PC-9 (cell line): ENCODE data around the gene KY.

Source experiments
- CTCF ChIP-seq: fragments of 200-600 bp; sonication (generic); conservative IDR thresholded peaks from 2 replicates; pipeline ENCODE4 v1.6.1; 2017; ENCODE audit warnings: mixed run types, antibody characterized with exemption, mild to moderate bottlenecking, moderate library complexity
- EZH2 ChIP-seq: fragments of 200-600 bp; sonication (generic); IDR thresholded peaks from 2 replicates; pipeline ENCODE4 v1.8.0; 2017; ENCODE audit warnings: antibody characterized with exemption, low read depth

GRCh38 chr3:134659391-134660045 is 8.7 kb upstream of the KY start:
- TF ChIP-seq CTCF = no peak
- no peak for TF ChIP-seq EZH2
